Measurements from ENCODE around the gene GNAQ. TPM values are rescaled to one million over a fixed set of nuclear protein-coding genes. Genes with fewer than 3 reads are reported as not detected.

GNAQ gene
- total and polyA plus RNA-seq, 2 of the 4 experiments (the other 2 are of a cell fraction) = 23.1 to 50.7 TPM

- H3K4ac ChIP-seq (ENCODE audit: low read depth, low read length) = no peak overlapping the region
- dilution Hi-C loops (cut with HindIII; ENCODE audit: low sequenced_read_pairs, unreplicated experiment) = no loop called here
Observed at GRCh38 chr9:77903666-77904285, 127.8 kb downstream of the GNAQ start.

More at GRCh38 chr9:77903666-77904285, 127.8 kb downstream of the GNAQ start:
- H3K4me3 ChIP-seq (ENCODE audit: insufficient read depth, low read depth, low read length) = no peak overlapping the region
- no peak for DNase-seq
- in situ Hi-C loops (cut with MboI; ENCODE audit: low sequenced_read_pairs) (no loop called here), intact Hi-C loops (cut with micrococcal nuclease) (loop anchor here (2.0 kb wide), 1 partner anchor 35 kb away; no protein-coding TSS in a partner anchor)
- H2BK120ac ChIP-seq (ENCODE audit: low read depth, low read length) = no peak overlapping the region
- no peak overlapping the region for H4K8ac ChIP-seq (ENCODE audit: low read depth in 2 of 2, low read length in 2 of 2)
- peaks cover 15% of the 10 kb centered on the region for H3K9me1 ChIP-seq (ENCODE audit: insufficient read depth, low read length)
- CTCF ChIA-PET = no interaction called here
- POLR2A ChIA-PET (ENCODE audit: unreplicated experiment) = no interaction called here
- peaks cover 21% of the 10 kb centered on the region; the same call in 1 of the 2 replicates for H4K20me1 ChIP-seq (ENCODE audit: insufficient read depth, low read length)
- peaks cover 26 to 40% of the 10 kb centered on the region in 2 experiments for H3K79me1 ChIP-seq (ENCODE audit: low read depth in 1 of 2, low read length in 2 of 2)
- no peak overlapping the region for H2BK15ac ChIP-seq (ENCODE audit: low read depth, low read length)
- no peak overlapping the region for H4K91ac ChIP-seq (ENCODE audit: insufficient read depth, low read depth, low read length)
- no TSS peak for BruUV-seq (replicated peaks)
- no peaks in the 10 kb centered on the region; the same call in 1 of the 2 replicates for H3K36me3 ChIP-seq (ENCODE audit: control insufficient read depth, insufficient read depth, low read length)
- H2AFZ ChIP-seq (replicated peaks; ENCODE audit: low read length, poor library complexity) = no peak overlapping the region
- no peak overlapping the region for H2BK20ac ChIP-seq (ENCODE audit: low read depth, low read length)
- no peak for ATAC-seq (ENCODE audit: low read depth)
- H3K4me2 ChIP-seq (ENCODE audit: low read depth, low read length) = no peak overlapping the region
- H3K18ac ChIP-seq (ENCODE audit: low read depth, low read length) = no peak overlapping the region
- no peak overlapping the region for H3K9ac ChIP-seq (ENCODE audit: low read depth, low read length)
- no peak overlapping the region for H2AK5ac ChIP-seq (ENCODE audit: low read depth, low read length)
- no peak overlapping the region for H3K56ac ChIP-seq (ENCODE audit: extremely low read depth, insufficient read depth, low read length)
- no peak overlapping the region for H4K5ac ChIP-seq (ENCODE audit: low read depth, low read length)
- H2BK5ac ChIP-seq (ENCODE audit: low read depth, low read length, poor library complexity, severe bottlenecking) = no peak overlapping the region
- H3K23ac ChIP-seq (ENCODE audit: low read depth, low read length) = no peak overlapping the region
- no peak for TF ChIP-seq RAD21 (IDR thresholded peaks at IDR 0.05; ENCODE audit: low read length)
- no peak for TF ChIP-seq BHLHE40 (IDR thresholded peaks at IDR 0.05; ENCODE audit: low read depth, low read length)
- no peak for TF ChIP-seq USF2 (IDR thresholded peaks at IDR 0.05; ENCODE audit: low read depth, low read length)
- TF ChIP-seq CHD1 (IDR thresholded peaks at IDR 0.05; ENCODE audit: low read depth, low read length) = no peak
- TF ChIP-seq NFE2L2 (IDR thresholded peaks at IDR 0.05; ENCODE audit: low read depth, low read length) = no peak
- H3K27me3 ChIP-seq (ENCODE audit: control insufficient read depth, insufficient read depth, low read length) = no peaks in the 10 kb centered on the region
- no CpG with 5 or more reads among the region's 1 CpG for WGBS, 2 experiments (ENCODE audit: extremely low coverage in 2 of 2, insufficient read length in 1 of 2)
- H3K4me1 ChIP-seq (ENCODE audit: control insufficient read depth, insufficient read depth, low read length) = peaks cover 11% of the 10 kb centered on the region
- no peak overlapping the region for H3K27ac ChIP-seq (ENCODE audit: insufficient read depth, low read length)
- no peaks in the 10 kb centered on the region for H3K9me3 ChIP-seq (ENCODE audit: control insufficient read depth, insufficient read depth, low read length)
- no peak overlapping the region for H2AK9ac ChIP-seq (replicated peaks; ENCODE audit: low read depth, low read length, poor library complexity)
- no peak overlapping the region; the same call in 1 of the 2 replicates for H3K14ac ChIP-seq (replicated peaks; ENCODE audit: low read depth, low read length)

Measured in IMR-90 (cell line).